GM21423 (cell line): ENCODE results near the gene PITX1.

Experiments used
- ATAC-seq: cut with Tn5 transposase; IDR thresholded peaks from one replicate; pipeline ENCODE4 v1.9.1; 2021; ENCODE audit warnings: mild to moderate bottlenecking, moderate library complexity; ENCODE audit not compliant: unreplicated experiment

PITX1 gene

DNA sequence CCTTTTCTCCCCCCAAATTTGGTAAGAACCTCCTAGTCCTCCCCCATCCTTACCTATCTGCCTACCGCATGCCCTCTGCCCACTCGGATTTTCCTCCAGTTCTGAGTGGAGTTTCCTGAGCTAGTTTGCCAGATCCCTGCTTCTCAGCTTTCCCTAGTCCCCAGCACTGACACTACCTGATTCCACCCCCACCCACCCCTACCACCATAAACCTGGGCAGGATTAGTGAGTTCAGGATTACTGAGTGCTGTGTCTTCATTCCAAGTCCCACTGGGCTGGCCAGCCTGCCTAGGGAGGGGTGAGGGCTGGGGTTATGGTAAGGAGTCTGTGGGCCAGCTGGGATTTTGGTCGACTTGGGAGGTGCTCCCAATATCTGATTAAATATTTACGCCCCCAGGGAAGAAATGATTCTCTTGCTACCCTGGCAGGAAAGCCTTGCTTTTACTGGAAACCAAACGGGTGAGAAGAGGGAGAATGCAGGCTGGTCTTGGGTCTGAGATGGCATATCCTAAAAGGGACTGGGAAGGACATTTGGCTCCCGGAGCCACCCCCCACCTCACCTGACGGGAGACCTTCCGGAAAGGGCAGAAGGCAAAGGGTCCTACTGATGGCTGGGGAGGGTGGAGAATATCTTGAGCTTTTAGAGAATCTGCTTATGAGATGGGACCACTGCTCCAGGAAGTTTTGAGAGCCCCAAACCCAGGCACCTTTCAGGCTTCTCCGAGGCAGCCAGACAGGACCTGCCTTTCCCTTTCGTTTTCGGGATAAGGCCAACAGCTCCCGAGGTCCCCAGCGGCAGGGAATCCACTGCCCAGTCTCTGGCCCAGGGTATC, 3.7 kb downstream of the PITX1 start:
- ATAC-seq = no peak

DNA sequence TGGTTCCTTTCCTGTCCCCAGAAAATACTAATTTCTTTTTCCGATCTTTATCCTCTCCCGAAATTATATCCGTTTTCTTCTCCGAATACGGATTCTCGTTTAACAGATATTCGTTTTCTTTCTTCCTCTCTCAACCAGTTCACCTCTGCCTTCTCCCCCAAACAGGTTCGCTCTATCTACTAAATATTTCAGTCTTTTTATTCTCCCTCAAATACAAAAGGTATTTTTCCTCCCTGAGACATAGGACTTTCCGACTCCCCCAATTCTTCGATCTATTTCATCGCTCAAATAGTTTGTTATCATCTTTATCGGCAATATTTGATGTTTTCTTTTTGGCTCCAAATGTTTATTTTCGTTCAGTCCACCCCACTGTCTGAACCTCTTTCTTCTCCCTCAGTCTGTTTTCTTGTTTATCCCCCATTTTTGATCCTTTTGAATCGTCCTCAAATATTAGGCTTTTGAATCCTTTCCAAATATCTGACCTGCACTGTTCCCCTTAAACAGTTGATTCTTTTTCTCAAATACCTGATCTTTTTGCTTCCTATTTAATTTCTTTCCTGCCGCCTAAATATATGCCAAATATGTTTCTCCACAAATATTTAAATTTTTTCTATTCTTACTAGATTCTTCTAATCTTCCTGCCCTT, 4.4 kb downstream of the PITX1 start:
- no peak for ATAC-seq

- no peak for ATAC-seq
Observed at GRCh38 chr5:135028791-135029476, 5.1 kb downstream of the PITX1 start.

- ATAC-seq = no peak
Observed at GRCh38 chr5:135027697-135028615, 6.1 kb downstream of the PITX1 start.

- no peak for ATAC-seq
Observed at GRCh38 chr5:135027266-135027696, 6.7 kb downstream of the PITX1 start.

DNA sequence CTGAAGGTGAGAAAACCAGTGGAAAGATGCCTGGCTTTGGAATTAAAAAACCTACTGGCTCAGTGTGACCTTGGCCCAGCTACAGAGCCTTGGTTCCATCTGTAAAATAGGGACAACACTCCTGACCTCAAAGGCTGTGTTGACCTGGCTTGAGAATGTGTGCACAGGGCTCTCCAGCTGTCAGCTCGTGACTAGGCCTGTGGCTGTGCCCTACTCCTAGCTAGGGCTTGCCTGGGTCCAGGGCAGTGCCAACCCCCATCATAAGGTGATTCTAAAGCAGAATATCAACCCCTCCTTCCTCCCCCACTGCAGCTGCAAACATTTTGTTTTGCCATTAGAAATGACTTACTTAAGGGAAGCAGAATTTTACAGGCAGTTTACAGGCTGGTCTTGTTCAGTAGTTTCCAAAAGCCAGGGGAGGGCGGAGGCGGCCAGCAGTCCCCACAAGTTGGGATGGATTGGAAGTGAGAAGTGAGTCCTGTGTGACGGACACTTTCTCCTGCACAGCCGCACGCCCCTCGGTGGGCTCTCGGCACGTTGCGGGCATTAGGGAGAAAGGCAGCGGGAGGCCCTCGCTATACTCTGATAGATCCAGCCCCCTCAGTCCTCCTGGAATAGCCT, 7.3 kb downstream of the PITX1 start:
- no peak for ATAC-seq

DNA sequence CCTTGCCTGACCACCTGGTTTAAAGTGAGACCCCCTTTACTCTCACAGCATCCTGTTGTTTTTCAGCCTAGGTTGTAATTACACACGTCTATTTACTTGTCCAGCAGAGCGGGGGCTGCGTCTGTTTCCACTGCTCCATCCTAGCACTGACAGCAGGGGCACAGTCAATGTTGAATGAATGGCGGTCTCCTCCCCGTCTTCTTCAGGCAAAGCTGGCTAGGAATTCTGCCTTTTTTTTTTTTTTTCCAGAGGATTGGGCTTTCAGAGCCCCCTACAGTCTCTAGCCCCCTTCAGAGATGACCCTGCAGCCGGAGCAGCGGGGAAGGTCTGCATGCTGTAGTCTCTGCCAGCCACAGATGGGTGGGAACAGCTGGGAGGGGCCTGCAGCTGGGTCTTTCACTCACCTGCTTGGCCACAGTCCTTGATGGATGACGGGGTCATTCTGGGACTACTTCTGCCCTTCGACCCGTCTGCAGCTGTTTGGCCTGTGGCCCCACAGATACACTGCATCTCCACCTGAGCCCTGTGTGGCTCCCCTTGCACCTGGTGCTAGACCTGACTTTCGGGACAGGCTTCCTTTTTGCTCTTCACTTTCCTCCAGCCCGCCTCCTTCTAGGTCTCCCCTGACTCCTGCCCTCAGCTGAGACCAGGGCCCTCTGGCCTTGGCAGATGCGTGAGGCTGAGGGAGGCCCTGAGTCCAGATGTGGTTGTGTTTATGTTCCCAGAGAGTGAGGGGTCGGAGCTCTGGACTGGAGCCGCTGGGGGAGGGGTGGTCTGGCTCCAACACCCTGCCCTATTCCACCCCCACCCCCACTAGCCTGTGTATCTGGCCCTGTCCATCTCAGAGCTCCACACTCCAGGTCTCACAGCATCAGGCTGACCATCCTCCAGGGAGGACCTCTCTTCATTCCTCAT, 8.0 kb downstream of the PITX1 start:
- no peak for ATAC-seq

- ATAC-seq = no peak
Observed at GRCh38 chr5:135024956-135025729, 8.9 kb downstream of the PITX1 start.

DNA sequence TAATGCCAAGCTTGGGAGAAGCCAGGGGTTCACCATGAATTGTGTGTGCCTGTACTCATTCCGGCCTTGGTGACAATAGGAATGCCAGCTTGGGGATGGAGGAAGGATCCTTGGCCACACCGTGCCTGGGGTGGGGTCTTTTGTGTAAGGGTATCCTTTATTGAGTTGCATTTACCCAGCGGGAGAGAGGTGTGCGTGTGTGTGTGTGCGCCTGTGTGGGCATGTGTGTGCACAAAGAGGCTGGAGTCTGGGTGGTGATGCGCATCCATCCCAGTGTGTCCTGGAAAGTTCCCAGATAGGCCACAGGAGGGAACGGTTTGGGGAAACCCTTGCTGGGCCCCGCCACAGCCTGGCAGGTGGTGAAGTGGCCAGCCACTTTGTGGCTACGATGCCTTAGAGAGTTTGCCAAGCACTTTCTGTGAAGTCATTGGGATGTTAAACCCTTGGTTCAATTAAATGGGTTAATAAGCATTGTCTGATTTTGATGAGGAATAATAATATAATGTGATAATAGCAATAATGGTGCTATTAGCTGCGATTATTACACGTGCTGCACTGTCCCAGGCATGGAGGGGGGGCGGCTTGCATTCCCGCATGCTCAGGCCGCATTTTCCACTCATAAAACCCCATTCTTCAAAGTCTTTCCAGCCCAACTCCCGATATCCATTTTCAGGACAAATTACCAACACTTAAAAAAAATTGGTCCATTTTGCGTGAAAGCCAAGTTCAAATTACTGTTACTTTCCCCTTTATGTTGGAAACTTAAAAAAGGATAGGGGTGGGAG, 13.7 kb downstream of the PITX1 start:
- no peak for ATAC-seq

GRCh38 chr5:135019314-135019713, 14.7 kb downstream of the PITX1 start:
- ATAC-seq = no peak

- ATAC-seq = no peak
Observed at GRCh38 chr5:135018457-135018856, 15.6 kb downstream of the PITX1 start.

- no peak for ATAC-seq
Observed at GRCh38 chr5:135016861-135017290, 17.2 kb downstream of the PITX1 start.

DNA sequence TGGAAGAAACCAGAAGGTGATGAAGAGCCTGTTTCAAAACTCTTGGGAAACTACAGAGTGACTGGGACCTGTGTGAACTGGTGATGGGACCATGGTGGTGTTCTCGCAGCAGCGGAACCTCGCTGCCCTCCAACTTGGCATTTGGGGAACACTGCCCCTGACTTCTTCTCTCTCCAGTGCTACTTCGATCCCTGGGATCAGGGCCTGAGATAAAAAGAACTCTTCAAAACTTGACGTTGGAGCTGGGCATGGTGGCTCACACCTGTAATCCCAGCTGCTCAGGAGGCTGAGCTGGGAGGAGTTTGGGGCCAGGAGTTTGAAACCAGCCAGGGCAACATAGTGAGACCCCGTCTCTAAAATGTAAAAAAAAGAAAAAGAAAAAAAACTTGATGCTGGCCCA, 18.1 kb downstream of the PITX1 start:
- no peak for ATAC-seq

DNA sequence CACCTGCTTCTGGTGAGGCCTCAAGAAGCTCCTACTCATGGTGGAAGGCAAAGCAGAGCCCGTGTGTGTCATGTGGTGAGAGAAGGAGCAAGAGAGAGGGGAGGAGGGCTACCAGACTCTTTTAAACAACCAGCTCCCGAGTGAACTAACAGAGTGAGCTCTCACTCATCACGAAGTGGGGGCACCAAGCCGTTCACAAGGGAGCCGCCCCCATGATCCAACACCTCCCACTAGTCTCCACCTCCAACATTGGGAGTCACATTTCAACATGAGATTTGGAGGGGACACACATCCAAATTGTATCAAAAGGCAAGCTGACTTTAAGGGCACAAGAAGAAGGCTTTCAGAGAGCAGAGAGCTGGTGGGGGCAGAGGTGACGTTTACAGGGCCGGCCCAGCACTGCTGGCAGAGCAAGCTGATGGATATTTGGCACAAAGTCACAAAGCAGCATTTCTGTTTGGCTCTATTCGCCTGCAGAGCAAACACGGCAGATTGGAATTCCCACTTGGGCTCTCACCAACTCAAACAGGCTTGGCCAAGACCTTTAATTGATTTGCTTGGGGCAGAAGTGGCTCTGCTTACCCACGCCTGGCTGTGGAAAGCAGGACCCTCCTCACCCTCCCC, 20.0 kb downstream of the PITX1 start:
- ATAC-seq = no peak

DNA sequence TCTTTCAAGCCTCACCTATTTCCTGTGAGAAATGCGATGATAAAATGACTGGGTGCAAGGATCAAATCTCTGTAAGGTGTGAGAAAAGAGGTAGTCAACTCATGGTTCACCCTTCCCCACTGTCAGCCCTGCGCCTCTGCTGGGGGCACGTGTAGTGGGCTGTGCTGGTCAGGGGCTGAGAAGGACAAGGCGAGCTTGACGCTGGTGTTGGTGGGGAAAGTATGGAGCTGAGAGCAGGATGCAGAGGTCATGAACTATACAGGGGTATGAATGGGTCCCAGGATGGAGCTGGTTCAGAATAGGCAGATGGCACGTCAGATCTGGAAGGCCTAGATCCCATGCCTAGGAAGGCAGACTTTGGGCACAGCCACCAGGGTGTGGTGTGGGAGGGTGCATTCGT, 20.6 kb downstream of the PITX1 start:
- no peak for ATAC-seq

DNA sequence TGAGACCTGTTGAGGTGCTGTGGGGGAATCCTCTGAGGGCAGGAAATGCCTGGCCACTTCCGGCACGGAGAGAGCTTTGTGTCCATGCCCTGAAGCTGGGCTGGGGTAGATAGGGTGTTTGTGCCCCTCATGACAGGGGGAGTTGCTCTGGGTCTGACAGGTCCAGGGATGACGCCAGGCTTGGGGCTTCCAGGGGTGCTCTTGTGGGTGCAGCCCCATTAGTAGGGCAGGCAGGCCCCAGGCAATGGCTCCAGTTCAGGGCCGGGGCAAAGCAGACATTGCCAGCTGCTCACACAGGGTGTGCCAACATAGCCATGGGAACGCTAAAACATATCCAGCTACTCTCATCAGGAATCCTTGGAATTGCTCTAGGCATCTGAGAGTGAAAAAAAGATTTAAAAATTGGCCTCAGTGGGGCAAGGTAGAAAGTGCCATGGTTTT, 21.1 kb downstream of the PITX1 start:
- no peak for ATAC-seq

GRCh38 chr5:135012033-135012588, 21.9 kb downstream of the PITX1 start:
- no peak for ATAC-seq
